ENCODE data around the gene LEF1.
A peak's percentile ranks its signal among the peaks of the same experiment; 100 is the strongest.

Gene LEF1

DNA sequence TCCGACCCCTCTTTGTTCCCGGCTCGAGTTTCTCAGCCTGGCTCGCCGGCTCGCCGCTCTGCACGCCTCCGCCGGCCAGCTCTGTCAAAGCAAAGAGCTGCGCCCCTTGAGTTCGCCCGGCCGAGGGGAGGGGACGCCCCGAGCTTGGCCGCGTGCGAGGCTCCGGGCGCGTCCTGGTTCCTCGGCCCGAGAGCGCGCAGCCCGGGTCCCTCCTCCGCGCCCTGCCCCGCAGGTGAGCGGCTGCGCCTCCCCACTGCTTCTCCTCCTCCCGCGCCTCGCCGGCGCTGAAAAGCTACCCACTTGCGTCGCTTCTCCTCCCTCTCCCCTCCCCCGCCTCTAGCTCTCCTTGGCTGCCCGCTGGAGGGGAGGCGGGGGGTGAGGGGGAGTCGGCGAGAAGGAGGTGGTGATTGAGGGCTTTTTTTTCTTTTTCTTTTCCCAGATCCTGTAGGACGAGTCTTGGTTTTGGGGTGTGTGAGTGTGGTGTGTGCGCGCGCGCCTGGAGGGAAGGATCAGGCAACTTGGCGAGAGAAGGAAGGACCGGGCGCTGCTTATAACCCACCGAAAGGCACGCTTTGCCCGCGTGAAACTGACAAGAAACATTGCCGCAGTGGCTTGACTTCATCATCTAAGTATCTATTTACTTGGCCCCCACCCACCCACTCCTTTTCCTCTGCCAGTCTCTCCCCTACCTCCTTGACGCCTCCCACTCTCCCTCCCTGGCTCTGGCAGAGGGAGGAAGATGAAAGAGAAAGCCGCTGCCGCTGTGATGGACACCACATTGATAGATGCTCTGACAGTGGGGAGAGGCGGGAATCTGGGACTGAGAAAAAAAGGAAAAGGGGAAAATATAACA lies at the start of gene LEF1:
LEF1 (minus strand) TSS at position 262 of the 853 bp plus-strand sequence. CDS start 1,165 bp downstream, outside the sequence.
- H3K9ac ChIP-seq (ENCODE audit: low read depth, low read length) = peak within 1 kb of the TSS; percentile 83

DNA sequence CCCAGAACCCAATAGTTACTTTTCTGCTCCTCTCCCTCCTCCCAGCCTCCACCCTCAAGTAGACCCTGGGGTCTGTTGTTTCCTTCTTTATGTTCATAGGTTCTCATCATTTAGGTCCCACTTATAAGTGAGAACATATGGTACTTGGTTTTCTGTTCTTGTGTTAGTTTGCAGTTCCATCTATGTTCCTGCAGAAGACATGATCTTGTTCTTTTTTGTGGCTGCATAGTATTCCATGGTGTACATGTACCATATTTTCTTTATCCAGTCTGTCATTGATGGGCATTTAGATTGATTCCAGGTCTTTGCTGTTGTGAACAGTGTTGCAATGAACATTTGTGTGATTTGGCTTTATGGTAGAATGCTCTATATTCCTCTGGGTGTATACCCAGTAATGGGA lies 47.8 kb upstream of the LEF1 start:
- H3K9me3 ChIP-seq (ENCODE audit: control insufficient read depth, insufficient read depth, low read length) = no peaks in the 10 kb centered on the region
- no peaks in the 10 kb centered on the region for H3K36me3 ChIP-seq (ENCODE audit: insufficient read depth, low read length)
- no peaks in the 10 kb centered on the region for H3K4me1 ChIP-seq (ENCODE audit: insufficient read depth, low read length)
- H3K9ac ChIP-seq (ENCODE audit: low read depth, low read length) = no peak overlapping the region

More for the DNA sequence above, at the start of gene LEF1:
- peaks cover 21% of the 10 kb centered on the region for H3K4me1 ChIP-seq (ENCODE audit: insufficient read depth, low read length)
- H3K36me3 ChIP-seq (ENCODE audit: insufficient read depth, low read length) = no peaks in the 10 kb centered on the region
- H3K9me3 ChIP-seq (ENCODE audit: control insufficient read depth, insufficient read depth, low read length) = no peaks in the 10 kb centered on the region

DNA sequence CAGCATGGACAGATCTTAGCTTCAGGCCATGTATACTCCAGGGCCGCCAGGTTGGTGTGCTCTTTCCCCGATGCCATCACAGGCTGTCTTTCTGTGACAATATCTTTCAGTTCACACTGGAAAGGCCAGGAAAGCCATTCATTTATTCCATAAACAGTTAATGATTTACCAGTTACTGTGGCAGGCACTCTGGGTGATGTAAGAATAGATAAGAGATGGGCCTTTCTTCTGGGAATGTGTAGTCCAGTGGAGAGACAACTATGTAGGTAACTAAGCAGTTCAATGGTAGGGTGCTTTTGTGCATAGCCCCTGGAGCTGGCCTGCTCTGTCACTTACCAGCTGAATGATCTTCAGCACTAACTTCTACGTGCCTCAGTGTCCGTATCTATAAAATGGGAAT lies 46.3 kb upstream of the LEF1 start:
- H3K36me3 ChIP-seq (ENCODE audit: insufficient read depth, low read length) = no peaks in the 10 kb centered on the region
- H3K9ac ChIP-seq (ENCODE audit: low read depth, low read length) = no peak overlapping the region
- H3K4me1 ChIP-seq (ENCODE audit: insufficient read depth, low read length) = no peaks in the 10 kb centered on the region
- H3K9me3 ChIP-seq (ENCODE audit: control insufficient read depth, insufficient read depth, low read length) = no peaks in the 10 kb centered on the region

DNA sequence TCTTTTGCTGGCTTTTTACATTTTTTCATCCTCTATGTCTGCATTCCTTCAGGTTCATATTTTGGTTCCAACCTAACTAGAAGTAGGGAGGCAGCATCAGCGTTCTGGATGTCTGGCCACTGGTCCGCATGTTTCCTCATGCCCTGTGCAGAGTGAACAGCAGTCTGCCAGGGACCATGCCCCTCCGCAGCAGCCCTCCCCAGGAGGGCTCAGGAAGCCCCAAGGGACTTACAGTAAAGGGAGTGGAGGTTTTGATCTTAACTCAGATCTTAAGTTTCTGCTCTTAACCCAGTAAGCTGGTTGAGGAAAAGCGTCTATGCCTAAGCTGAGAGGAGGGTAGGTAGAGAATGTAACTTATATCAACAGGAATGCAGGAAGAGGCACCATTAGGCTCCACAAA lies 45.0 kb upstream of the LEF1 start:
- no peak overlapping the region for H3K9ac ChIP-seq (ENCODE audit: low read depth, low read length)
- H3K9me3 ChIP-seq (ENCODE audit: control insufficient read depth, insufficient read depth, low read length) = no peaks in the 10 kb centered on the region
- H3K4me1 ChIP-seq (ENCODE audit: insufficient read depth, low read length) = no peaks in the 10 kb centered on the region
- H3K36me3 ChIP-seq (ENCODE audit: insufficient read depth, low read length) = no peaks in the 10 kb centered on the region

DNA sequence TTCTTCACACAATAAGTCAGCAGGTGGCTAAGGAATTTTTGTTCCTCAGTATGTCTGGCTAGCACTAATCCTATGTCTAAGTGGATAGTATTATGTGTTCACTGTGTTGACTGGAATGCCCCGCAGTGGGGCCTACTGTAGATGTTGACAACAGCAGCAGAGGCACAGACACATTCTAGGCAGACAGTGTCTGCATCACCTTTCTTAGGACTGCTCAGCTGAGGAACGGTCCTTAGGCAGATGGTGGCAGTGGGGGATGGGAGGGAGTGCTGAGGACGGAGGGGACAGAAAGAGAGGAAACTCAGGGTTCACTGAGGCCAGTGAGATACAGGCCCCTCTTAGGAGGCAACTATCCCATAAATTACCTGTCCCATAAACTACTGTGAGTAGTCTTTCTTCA lies 44.6 kb upstream of the LEF1 start:
- H3K9ac ChIP-seq (ENCODE audit: low read depth, low read length) = no peak overlapping the region
- H3K36me3 ChIP-seq (ENCODE audit: insufficient read depth, low read length) = no peaks in the 10 kb centered on the region
- H3K4me1 ChIP-seq (ENCODE audit: insufficient read depth, low read length) = no peaks in the 10 kb centered on the region
- H3K9me3 ChIP-seq (ENCODE audit: control insufficient read depth, insufficient read depth, low read length) = no peaks in the 10 kb centered on the region

DNA sequence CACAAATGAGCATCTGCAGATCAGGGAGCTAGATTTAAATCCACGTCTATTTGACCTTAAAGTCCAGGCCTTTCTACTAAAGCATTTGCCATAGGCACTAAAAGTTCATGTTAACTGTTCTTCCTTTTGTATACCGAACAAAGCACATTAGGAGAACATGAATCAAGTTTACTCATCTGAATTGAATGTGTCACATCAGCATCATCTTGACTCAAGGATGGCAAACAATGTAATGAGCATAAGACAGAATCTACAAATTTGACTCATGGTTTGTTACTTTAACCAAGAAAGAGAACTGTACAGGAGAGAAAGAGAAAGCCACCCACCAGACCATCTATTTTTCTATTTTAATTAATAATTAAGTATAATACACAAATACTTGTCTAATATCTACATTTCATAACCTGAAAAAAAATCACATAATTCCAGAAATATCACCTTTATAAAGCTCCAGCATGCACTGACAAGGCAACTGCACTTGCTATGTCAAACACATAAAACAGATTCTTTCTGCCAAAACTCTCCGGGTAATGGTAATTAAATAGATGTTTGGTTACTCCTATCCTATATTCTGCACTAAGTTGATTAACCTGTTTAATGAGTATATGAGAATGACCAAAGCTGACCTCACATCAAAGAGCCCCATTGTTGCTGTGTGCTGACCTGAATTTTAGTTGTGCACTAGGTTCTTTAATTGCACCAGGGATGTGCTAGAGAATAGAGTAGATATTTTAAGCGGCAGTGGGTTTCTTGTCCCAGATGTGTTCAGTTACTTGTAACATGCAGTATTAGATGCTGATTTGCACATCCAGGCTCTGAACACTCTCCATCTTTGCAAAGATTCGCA lies 42.5 kb upstream of the LEF1 start:
- no peaks in the 10 kb centered on the region for H3K9me3 ChIP-seq (ENCODE audit: control insufficient read depth, insufficient read depth, low read length)
- no peaks in the 10 kb centered on the region; the same call in none of the 2 replicates for H3K4me1 ChIP-seq (ENCODE audit: insufficient read depth, low read length)
- H3K36me3 ChIP-seq (ENCODE audit: insufficient read depth, low read length) = no peaks in the 10 kb centered on the region
- no peak overlapping the region for H3K9ac ChIP-seq (ENCODE audit: low read depth, low read length)

DNA sequence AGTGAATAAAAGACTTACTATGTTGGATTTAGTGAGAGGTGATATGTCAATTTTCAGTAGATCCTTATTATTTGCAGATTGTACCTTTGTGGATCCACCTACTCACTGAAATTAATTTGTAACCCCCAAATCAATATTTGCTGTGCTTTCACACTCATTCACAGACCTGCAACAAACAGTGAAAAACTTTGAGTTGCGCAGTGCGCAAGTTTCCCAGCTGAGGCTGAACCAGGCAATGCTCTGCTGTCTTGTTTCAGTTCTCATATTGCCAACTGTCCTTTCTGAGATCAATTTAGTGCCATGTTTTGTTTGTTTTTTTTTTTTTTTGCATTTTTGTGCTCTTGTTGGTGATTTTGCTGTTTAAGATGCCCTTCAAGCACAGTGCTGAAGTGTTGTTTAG lies 40.8 kb upstream of the LEF1 start:
- H3K9ac ChIP-seq (ENCODE audit: low read depth, low read length) = no peak overlapping the region
- no peaks in the 10 kb centered on the region for H3K36me3 ChIP-seq (ENCODE audit: insufficient read depth, low read length)
- no peaks in the 10 kb centered on the region; the same call in none of the 2 replicates for H3K4me1 ChIP-seq (ENCODE audit: insufficient read depth, low read length)
- no peaks in the 10 kb centered on the region for H3K9me3 ChIP-seq (ENCODE audit: control insufficient read depth, insufficient read depth, low read length)

DNA sequence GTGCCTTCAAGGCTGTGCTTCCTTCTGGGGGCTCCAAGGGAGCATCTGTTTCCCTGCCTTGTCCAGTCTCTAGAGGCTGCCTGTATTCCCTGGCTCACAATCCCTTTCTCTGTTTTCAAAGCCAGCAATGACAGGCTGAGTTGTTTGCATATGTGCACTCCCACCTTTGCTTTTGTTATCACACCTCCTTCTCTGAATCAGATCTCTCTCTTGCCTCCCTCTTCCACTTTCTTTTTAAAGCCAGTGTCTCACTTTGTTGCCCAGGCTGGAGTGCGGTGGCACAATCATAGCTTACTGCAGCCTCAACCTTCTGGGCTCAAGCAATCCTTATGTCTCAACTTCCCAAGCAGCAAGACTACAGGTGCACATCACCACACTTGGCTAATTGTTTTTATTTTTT lies 37.1 kb upstream of the LEF1 start:
- H3K9me3 ChIP-seq (ENCODE audit: control insufficient read depth, insufficient read depth, low read length) = no peaks in the 10 kb centered on the region
- no peaks in the 10 kb centered on the region; the same call in none of the 2 replicates for H3K4me1 ChIP-seq (ENCODE audit: insufficient read depth, low read length)
- no peak overlapping the region for H3K9ac ChIP-seq (ENCODE audit: low read depth, low read length)
- H3K36me3 ChIP-seq (ENCODE audit: insufficient read depth, low read length) = no peaks in the 10 kb centered on the region

DNA sequence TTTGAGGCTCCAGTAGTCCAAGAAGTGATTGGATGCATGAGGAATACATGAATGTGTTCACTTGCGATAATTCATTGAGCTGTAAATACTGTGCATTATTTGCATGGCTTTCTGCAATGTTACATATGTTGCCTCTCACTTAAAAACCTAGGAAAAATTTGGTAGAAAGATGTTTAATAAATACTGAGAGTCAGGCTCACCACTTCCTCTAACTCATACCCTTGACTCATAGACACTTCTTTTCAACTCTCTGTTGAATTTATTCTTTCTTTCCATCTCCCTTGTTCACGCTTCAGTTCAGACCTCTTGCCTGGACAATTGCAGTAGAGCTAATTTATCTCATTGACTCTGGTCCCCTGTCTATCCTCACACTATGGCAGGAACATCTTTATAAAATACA lies 35.8 kb upstream of the LEF1 start:
- Histone ChIP-seq H3K36me3 (ENCODE audit: insufficient read depth, low read length) (no peaks in the 10 kb centered on the region), H3K9ac (ENCODE audit: low read depth, low read length) (no peak overlapping the region), H3K4me1 (ENCODE audit: insufficient read depth, low read length) (no peaks in the 10 kb centered on the region; the same call in none of the 2 replicates), H3K9me3 (ENCODE audit: control insufficient read depth, insufficient read depth, low read length) (no peaks in the 10 kb centered on the region)

DNA sequence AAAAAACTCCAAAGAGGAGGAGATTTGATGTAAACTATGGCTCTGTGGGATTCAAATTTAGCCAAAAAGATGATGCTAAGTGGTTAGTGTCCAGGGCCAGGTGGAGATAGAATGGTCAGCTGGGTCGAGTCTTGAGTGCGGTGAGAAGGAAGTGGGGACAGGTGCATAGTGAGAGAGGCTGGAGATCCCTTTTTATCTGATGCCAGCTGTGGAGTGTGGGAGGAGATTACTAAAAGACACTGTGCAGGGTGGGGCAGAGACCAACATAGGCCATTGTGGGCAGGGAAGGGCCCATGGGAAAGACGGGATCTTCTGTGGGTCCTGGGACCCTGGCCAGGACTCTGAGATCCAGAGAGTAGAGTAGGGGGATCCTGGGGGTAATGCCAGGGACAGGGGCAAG lies 34.6 kb upstream of the LEF1 start:
- Histone ChIP-seq H3K4me1 (ENCODE audit: insufficient read depth, low read length) (no peaks in the 10 kb centered on the region; the same call in none of the 2 replicates), H3K9me3 (ENCODE audit: control insufficient read depth, insufficient read depth, low read length) (no peaks in the 10 kb centered on the region), H3K9ac (ENCODE audit: low read depth, low read length) (no peak overlapping the region), H3K36me3 (ENCODE audit: insufficient read depth, low read length) (no peaks in the 10 kb centered on the region)

DNA sequence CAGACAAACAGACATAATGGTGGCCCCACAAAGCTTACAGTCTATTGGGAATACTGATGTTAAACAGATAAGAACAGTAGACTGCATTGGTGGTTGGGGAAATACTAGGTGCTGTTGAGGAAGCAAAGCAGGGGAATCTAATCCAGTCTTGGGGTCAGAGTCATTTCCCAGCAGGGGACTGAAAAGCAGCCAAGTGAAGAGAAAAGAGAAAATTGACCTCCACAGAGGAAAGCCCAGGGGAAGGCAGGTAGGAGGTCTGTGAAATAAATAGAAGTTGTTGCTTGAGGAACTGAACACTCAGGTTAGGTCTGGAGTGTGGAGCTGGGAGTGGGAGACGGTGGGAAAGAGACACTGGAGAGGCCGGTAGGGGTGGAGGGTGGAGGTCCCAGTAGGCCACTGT lies 33.0 kb upstream of the LEF1 start:
- Histone ChIP-seq H3K36me3 (ENCODE audit: insufficient read depth, low read length) (no peaks in the 10 kb centered on the region), H3K4me1 (ENCODE audit: insufficient read depth, low read length) (no peaks in the 10 kb centered on the region; the same call in none of the 2 replicates), H3K9me3 (ENCODE audit: control insufficient read depth, insufficient read depth, low read length) (no peaks in the 10 kb centered on the region), H3K9ac (ENCODE audit: low read depth, low read length) (no peak overlapping the region)

DNA sequence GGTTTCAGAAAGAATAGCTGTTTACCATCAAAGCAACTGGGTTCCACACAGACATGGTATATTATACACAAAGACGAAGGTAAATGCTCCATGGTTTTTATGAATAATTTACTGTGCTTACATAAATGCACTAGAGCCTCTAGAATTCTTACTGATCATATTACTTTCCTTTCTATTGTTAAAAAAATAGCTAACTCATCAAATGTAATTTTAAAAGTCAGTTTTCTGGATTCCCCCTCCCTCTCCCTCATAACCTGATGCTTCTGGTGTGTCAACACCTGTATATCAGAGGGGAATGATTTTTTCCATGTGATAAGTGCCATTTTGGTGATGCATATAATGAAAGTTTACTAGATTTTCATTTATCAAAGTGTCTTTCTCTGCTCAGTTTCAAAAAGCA lies 31.1 kb upstream of the LEF1 start:
- Histone ChIP-seq H3K4me1 (ENCODE audit: insufficient read depth, low read length) (0 out of 2 replicates have a peak, but pooled peaks cover 2% of the 10 kb centered on the region), H3K9ac (ENCODE audit: low read depth, low read length) (no peak overlapping the region), H3K9me3 (ENCODE audit: control insufficient read depth, insufficient read depth, low read length) (no peaks in the 10 kb centered on the region), H3K36me3 (ENCODE audit: insufficient read depth, low read length) (no peaks in the 10 kb centered on the region)

DNA sequence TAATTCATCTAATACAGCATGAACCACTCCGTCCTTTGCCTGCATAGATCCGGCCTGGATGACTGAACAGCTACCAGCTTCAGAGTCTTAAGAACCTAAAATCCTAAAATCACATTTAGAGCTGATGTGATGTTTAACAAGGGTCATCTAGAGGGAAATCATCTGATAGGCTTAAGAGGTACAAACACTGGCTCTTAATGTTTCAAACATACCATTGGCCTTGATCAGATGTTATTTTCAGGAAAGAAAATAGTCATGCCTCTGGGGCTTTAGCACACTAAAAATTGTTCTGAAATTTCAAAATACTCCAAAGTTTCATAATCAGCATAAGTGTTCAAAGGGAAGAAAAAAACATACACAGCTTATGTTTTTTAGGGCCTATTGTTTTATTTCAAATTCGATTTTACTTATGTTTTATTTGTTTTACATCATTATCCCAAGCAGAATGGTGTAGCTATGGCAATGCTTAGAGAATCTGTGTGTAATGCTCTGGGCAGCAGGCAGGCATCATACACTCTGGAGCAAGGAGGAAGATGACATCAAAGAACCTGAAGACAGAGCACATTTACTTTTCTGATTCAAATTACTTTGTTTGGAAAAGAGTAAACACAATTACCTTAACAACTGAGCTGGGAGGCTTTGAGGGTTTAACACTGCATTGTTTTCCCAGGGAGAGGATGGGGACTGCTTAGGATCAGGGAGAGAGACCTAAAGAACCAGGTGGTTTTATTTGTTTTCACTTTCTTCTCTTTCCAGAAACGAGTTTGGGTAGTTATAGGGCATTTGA lies 25.3 kb upstream of the LEF1 start:
- Histone ChIP-seq H3K4me1 (ENCODE audit: insufficient read depth, low read length) (peaks cover 17% of the 10 kb centered on the region), H3K9me3 (ENCODE audit: control insufficient read depth, insufficient read depth, low read length) (no peaks in the 10 kb centered on the region), H3K36me3 (ENCODE audit: insufficient read depth, low read length) (no peaks in the 10 kb centered on the region)

DNA sequence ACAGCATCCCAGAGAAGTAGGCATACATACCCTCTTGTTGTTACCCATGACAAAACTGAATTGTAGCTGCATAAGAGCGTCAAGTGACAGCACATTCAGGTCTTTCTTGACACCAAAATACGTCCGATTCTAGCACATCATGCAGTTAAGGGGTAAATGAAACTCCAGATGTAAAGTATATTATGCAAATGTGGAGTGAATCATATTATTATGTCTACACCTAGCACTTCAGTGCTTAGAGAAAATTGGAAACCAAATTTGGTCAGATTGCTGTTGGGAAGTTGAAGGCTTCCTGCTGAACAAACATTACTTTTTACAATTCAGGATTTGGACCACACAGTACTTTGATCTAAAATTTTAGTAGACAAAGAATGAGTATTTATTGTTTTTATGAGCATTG lies 24.2 kb upstream of the LEF1 start:
- no peaks in the 10 kb centered on the region for H3K9me3 ChIP-seq (ENCODE audit: control insufficient read depth, insufficient read depth, low read length)
- peaks cover 17% of the 10 kb centered on the region for H3K4me1 ChIP-seq (ENCODE audit: insufficient read depth, low read length)

More for the DNA sequence above, 25.3 kb upstream of the LEF1 start:
- H3K9ac ChIP-seq (ENCODE audit: low read depth, low read length) = no peak overlapping the region

More for the DNA sequence above, 24.2 kb upstream of the LEF1 start:
- Histone ChIP-seq H3K36me3 (ENCODE audit: insufficient read depth, low read length) (no peaks in the 10 kb centered on the region), H3K9ac (ENCODE audit: low read depth, low read length) (no peak overlapping the region)
